ENCODE measurements around the gene ALS2.
"Not testable (repeated sequence)": the region's sequence is repeated elsewhere in the genome, so short reads cannot be mapped to it uniquely, and the experiment has no call there.

The ALS2 gene

DNA sequence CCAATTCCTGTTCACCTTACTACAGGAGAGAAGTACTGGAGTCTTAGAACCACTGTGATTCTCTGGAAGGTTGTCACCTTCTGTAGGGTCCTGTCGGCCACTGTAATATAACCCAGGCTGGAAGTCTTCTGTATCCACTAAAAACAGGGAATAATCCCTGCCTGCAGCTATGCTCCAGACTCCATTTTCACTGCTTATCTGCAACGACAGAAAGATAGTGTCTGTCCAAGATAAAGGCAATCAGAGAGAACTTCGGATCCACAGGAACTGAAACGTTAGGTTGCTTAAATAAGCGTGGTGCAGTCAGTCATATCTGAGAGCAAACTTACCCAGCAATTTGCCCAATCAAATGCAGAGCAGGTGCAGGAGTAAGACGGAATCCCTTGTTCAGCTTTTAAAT is 34.2 kb downstream of the ALS2 start:
- no peak for DNase-seq

DNA sequence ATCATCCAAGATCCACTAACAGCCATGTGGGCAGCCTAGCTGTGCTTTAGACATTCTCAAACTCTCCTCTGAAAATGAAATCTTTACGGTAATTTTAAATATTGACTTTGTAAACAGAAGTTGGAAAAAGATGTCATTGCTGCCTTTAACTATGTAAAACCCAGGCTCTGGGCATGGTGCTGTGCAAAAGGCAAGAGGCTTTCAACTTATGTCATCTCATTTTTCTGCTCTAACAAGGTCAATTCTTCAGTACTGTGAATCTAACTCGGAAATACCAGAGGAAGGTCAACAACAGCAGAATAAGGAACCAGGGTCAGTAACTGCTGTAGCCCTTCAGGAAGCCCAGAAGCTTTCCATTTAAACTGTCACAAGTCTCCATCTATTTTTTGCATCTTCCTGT is 45.2 kb downstream of the ALS2 start:
- no peak for DNase-seq

DNA sequence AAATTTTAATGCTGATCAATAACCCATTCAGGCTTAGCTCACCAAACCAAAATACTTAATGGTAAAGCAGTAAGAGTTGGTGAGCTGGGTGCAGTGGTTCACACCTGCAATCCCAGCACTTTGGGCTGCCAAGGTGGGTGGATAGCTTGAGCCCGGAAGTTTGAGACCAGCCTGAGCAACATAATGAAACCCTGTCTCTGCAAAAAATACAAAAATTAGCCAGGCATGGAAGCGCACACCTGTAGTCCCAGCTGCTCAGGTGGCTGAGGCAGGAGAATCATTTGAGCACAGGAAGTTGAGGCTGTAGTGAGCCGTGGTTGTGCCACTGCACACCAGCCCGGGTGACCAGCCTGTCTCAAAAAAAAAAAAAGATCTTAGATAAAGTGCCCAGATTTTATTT is 46.6 kb downstream of the ALS2 start:
- DNase-seq, result no peak

DNA sequence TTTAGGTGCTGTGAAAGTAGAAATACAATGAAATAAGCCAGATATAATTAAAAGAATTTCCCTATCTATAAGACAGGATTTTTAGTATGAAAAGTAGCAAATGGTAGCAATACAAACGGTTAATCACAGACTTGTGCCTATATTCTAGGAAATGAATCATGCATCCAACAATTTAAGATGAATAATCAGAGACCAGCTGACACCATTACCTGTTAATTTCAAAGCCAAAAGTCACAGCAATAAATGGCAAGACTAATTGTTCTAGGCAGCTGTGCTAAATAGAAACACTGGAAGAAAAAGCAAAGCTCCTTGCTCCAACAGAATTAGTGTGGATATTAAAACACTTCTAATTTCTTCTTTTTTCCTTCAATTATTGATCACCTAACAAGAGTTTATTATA is 47.2 kb downstream of the ALS2 start:
- DNase-seq, result no peak

DNA sequence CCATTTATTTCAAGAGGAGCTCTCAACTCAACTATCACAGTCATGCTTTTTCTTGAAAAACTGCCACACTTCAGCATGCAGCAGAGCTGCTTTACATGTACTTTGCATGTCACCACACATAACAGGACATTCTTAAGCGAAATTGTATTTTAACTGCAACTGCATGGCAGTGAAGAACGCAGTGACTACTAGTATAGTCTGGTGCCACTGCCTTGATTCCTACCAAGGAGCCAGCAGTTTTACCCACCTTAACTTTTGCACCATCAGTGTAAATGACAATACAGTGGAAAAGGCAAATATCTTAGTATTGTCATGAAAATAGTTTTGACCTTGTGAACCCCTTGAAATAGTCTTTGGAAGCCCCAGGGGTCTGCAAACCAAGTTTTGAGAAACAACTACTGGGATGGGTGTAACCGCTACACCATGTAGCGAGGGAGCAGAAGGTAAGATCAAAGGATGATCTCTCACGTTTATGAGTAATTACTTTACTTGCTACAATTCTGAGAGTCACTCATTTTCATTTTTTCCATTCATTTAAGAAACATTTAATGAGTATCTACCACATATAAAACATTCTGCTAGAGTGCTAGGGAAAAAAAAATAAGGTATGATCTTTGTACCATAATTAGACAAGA is 50.0 kb downstream of the ALS2 start:
- DNase-seq, result no peak

DNA sequence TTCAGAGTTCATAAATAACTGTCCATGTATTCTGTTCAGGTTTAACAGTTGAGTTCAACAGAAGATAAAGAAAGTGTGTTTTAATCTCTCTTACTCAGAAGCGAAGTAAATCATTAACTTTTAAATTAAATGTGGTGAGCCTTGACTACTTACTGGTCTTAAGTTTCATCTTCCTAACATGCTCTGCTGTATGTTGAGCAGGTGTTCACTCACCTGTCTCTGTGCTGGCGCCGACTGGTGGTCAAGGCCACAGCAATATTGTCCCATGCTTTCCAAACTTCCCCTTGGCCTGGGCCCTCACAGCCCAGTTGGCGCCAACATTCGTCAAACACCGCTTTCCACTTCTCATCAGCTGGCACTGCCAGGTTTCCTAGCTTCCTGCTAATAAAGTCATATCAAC is 65.3 kb downstream of the ALS2 start:
- DNase-seq, result no peak

DNA sequence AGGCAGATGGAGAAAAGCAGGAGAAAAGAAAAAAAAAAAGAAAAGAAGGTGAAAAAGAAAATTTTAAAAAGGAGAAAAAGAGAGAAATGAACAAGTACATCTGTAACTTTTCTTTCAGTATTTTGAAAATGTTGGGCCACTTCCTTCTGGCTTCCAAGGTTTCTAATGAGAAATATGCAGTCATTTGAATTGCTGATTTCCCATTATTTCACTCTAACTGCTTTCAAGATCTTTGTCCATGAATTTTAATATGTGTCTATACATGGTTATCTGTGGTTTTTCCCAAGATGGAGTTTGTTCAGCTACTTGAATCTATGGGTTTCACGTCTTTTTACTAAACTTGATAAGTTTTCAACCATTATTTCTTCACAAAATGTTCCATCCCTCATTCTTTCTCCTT is 68.0 kb downstream of the ALS2 start:
- DNase-seq, result no peak

DNA sequence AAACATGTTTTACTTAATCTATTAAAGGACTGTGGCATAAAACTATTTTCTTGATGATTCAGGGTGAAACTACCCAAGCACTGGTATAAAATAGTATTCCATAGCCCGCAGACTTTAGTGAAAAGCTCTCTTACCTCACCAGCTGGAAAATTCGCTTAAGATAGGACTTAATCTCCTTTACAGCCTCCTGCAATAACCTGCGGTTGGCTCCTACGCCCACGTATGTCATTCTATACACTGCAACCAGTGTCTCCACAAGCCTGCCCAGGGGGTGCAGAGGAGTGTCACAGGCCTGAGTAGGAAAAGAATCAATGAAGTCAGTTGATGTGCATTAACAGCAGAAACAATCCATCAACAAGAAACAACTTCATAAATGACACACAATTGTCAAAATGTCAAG is 71.0 kb downstream of the ALS2 start:
- no peak for DNase-seq

DNA sequence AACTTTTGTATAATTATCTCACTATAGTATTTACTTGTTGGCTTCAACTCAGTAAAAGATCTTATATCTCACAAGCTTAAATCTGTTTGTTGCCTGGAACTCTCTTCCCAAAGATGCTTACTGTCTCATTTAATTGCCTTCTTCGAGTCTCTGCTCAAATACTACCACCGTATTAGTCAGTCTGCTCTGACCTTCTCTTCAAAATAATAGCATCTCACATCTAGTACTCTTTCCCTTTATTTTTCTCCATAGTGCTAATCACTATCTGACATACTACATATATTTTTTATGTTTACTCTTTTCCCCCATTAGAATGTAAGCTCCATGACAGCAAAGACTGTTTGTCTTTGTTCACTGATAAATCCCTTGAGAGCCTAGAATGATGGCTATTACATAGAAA is 71.7 kb downstream of the ALS2 start:
- DNase-seq, result no peak

DNA sequence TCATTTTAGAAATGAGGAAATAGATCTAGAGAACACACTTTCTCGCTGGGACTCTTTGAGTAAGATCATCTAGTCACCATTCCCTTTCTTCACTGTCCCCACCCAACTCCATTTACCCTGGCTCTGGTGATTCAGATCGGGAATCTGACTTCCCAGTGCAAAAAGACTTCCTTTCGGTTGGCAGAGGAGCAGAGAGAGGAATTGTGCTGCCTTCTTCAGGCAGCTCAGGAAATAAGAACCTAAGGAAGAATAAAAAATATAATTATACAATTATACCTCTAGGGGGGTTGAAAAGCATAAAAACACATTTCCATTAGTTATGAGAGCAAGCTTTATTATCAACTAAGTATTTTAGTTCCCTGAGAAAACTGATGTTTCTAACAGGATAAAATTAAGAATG is 73.0 kb downstream of the ALS2 start:
- no peak for DNase-seq

DNA sequence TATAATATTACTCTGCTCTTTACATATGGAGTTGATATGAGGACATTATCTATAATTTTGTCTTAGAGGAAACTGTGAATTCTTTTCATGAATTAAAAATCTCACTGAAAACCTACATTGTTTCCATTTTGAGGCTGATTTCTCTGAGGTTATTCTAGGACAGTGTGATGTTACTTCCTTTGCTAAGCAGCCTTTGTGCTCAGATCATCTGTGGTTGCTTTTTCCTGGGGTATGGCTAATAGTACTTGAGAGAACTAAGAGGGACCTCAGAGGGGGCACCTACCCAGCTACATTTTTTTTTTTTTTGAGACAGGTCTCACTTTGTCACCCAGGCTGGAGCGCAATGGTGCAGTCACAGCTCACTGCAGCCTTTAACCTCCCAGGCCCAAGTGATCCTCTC is 73.6 kb downstream of the ALS2 start:
- DNase-seq, result no peak

DNA sequence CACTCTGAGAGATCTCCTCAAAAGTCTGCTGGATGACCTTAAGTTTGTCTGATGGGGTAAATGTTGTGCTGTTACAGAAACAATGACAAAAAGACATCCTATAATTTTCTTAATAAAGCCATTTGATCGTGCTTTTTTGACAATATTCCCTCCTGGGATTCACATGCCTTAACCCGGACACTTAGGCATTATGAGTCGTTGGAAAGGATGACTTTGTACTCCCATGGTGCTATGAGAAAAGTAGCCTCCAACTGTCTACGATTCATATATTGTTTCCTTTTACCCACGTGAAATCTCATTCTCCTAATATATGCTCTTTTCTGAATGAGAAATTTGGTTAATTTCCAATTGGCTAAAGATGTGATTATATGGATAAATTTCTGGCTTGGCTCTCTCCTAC is 76.2 kb downstream of the ALS2 start:
- DNase-seq, result no peak

DNA sequence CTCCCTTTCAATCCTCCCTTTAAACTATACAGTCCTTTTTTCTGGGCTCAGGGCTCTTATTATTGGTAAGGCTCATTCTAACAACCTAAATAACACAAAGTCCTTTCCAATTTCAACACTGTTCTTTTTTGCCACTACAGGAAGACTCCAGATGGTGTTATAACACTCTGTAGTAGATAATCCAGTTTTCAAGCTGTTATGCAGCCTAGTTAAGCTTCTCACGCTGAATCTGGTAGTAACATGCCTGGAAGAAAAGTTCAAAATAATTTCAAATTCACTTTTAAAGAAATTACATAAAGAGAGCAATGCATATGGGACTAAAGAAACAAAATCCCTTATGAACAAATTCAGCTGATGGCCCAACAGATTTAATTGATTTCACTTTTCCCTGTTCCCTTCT is 79.1 kb downstream of the ALS2 start:
- no peak for DNase-seq

DNA sequence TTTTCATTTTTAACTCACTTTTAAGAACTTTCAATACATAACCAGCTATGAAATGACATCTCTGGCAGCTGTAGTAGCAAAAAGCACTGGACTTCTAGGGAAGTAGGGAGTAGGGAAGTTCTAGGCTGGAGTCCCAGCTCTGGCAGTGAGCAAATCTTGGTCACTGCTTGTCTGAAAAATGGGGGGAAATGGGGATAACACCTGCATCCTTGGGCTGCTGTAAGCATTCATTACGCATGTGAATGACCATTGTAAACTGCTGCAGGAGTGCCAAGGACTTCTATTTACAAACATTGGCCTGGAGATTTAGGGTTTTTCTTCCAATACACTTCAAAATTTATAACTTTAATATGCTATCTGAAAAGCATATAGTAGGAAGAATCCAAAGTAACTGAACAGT is 81.3 kb downstream of the ALS2 start:
- DNase-seq, result no peak

DNA sequence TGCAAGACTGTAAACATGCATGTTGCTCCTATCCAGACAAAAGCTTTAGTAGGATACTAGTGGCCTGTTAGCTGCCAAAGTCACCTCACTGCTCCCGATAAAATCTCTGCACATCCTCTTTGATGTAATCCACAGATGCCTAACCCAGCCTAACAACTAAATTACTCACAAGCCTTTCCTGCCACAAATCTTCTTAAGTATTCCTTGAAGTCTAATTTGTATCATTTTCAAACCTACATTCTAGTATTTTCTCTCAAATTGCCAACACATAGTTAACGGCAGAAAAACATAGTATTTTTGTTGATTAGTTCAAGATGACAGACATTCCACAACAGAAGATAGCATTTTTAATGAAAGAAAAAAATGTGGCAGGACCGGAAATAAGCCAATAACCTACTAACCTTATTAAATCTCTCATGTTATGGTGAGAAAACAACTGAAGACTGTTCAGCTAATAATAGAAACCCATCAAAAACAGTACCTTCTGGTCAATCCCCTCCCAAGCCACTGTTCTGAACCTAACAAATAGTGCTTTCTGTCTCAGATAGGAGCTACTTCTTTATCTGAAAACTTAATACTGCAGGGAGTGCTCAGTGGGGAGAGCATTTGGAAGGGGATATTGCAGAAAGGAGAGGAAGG is 82.0 kb downstream of the ALS2 start, which contains the start of gene MPP4:
TSS of gene MPP4 (minus strand) at position 57 of the 639 bp plus-strand sequence. CDS start 4,690 bp downstream, outside the sequence.
- no peak for DNase-seq

DNA sequence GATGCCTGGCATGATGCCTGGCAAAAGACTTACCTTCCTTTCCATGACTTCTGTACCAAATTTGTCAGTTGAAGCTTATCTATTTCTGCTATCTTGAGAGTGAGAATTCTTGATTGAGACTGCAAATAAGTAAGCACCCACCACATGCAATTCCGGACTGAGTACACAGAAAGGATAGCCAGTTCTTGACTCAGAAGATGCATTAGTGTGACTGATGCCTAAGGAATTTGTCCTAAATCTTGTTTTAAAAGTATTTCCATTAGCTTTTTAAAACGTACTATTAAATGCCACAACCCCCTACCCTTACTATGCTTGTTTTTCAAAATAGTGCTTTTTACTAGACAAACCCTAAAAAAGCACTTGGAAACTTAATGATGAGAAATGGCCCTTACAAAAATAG is 82.8 kb downstream of the ALS2 start:
- DNase-seq, result no peak

DNA sequence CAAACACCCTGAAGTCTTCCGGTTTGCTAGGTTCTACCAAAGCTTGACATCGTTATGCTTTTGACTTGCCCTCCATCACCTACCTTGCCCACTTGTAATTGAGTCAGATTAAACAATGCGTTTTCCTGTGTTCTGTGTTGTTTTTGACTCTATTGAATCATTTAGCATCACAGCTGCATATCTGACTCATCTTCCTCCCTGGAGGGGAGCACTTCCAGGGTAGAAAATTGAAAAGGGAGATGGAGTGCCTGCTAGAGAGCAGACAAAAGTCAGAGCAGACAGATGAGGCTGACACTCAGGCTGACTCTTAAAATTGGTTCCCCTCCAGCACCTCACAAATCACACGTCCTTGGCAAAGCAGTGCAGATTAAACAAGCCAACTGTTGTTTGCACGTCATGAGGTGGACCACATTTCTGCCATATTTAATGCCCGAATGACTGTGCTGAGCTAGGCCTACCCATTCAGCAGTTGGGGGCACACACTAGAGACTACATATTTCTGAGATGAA is 84.5 kb downstream of the ALS2 start:
- DNase-seq, result no peak

DNA sequence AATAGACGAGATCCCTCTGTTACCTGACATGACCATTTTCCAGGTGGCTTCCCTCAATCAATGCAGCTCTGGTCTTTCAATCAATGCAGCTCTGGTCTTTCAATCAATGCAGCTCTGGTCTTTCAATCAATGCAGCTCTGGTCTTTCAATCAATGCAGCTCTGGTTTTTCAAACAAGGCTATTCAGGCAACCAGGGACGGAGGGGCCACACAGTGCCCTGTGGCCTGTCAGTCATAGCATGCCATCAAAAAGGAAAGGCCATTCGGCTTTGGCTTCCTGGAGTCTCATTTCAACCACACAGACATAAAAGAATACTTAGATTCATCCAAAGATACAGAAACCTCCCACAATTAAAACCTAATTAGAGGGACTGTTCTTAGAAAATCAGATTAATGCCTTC is 95.6 kb downstream of the ALS2 start:
- no peak for DNase-seq

DNA sequence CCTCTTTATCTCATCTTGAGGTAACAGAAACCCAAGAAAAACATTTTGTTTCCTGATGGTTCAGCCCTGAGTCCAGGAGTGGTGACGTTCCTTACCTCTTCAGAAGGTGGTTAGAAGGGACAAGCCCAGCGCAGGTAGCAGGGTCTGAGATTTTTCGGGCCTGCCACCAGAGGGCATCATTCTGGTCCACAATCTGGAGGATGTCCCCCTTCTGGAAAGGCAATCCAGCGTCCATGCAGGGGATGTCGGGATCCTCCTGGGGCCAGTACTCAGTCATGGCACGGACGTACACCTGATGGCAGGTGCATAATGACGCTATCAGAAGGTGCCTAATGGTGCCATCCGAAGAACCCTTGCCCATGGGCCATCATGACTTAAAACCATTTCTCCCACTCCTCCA is 100.0 kb downstream of the ALS2 start:
- DNase-seq, result no peak

DNA sequence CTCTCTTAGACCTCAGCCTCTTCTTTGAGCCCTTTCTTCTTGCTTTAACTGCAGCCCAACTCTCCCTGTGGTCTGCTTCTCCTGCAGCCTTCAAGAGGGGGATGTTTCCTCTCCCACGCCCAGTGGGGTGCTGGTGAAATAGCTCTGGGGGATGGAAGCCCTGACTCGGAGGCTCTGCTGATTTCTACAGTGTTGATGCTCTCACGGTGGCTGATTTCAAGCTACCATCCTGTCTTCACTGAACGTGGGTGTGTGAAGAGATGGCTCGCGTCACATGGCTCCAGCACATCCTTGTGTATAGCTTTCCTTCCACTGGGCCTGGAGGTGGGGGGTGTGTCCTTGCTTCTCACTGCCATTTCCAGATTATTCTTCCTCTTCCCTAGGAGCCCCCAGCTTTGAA is 102.3 kb downstream of the ALS2 start:
- no peak for DNase-seq

DNA sequence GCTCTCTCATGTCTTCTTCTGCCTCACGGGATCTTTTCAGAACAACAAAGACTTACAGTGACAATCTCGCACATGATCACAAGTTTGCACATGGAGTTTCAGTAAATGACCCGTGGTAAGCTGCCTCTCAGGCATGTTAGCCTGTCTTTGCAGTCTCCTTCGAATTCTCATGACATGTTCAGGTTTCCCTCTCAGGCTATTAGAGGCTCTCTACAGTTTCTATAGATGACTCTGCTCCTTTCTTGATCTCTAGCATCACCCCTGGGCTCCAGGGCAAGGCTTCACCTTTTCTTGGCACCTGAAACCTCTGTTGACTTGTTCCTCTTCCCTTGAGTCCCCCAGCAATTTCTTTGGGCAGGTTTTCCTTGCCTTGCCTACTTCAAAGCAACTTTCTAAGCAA is 105.3 kb downstream of the ALS2 start:
- no peak for DNase-seq

DNA sequence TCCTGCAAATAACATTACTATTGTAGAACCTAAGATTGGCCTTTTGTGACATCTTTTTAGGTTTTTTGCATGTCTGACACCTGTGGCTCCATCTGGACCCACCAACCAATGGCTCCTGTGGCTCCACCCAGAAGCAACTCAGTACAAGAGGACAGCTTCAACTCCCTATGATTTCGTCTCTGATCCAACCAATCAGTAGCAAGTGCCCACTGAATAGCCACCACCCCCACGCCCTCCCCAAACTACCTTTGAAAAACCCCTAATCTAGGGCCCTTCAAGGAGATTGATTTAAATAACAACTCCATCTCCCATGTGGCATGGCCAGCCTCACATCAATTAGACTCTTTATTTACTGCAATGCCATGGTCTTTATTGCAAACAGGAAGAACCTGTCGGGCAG is 105.9 kb downstream of the ALS2 start:
- no peak for DNase-seq

DNA sequence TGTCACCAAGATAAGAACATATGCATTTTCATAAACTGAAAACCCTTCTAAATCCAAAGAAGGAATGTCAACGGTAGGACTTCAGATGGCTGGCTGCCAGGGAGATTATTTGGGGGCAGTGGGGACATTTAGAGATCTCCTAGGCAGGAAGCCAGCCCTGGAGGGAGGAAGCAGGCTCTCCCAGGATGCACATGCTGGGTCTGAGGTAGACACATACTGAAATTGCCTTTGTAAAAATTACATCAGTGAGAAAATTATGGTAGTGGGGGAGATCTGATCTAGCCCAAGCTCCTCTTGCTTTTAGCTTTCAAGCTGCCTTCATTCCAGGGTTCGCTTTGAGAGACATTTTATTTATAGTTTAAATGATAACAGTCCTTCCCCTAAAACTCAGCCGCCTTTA is 106.4 kb downstream of the ALS2 start:
- DNase-seq, result no peak

DNA sequence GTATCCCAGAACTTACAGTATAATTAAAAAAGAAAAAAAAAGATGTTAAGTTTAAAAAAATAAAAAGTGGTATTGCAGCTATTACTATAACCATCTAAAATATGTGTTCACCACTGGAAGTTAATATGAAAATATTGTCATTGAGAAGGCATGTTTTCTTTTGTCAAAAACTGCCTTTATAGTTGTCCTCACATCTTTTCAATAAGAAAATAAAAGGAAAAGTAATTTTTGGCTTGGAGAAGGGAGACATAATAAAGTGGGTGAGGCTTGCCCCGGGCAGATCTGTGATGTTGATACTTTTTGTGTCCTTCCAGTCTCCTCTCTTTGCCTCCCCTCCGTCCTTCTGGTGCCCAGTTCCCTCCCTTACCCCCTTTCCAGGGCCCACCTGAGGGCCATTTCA is 107.2 kb downstream of the ALS2 start:
- no peak for DNase-seq

DNA sequence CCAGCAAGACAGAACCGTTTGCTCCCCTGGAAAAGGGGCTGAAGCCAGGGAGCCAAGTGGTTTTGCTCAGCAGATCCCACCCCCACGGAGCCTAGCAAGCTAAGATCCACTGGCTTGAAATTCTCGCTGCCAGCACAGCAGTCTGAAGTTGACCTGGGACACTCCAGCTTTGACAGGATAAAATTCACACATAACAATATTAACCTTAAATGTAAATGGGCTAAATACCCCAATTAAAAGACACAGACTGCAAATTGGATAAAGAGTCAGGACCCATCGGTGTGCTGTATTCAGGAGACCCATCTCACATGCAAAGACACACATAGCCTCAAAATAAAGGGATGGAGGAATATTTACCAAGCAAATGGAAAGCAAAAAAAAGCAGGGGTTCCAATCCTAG is 109.5 kb downstream of the ALS2 start:
- not testable (repeated sequence) for DNase-seq
